Measurements from ENCODE around the gene OSBPL10. TPM values are rescaled to one million over a fixed set of nuclear protein-coding genes. Genes with fewer than 3 reads are reported as not detected.
"Not testable (repeated sequence)": the region's sequence is repeated elsewhere in the genome, so short reads cannot be mapped to it uniquely, and the experiment has no call there.

The OSBPL10 gene
- total and polyA plus RNA-seq, 2 donors (not counting 1 experiment from before 2014, with no cell fraction given): 7.1 to 7.5 TPM

DNA sequence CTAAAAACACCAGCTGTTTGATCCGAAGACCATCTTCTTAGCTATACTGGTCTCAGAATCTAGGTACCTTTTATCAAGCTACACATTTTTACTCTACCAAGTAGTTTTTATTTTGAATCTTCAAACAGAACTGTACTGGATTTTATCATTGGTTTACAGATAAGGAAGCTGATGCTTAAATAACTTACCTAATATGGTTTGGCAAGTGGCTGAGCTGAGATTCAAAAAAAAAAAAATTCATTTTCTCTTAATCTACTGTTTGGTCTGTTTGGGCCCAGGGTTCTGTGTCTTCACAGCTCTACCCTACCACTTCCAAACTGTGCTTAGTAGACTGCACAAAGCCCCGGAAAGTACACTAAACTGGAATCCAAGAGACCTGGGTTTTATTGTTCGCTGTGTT is 36.2 kb upstream of the OSBPL10 start:
- Histone ChIP-seq H3K9ac (ENCODE audit: insufficient read depth, low read length) (no peak overlapping the region), H3K4me3 (replicated peaks in 1 of 4; ENCODE audit: control extremely low read depth in 1 of 4, insufficient read depth in 1 of 4, low read depth in 3 of 4, low read length in 4 of 4) (no peak overlapping the region), H4K20me1 (ENCODE audit: control insufficient read depth, extremely low read depth, insufficient read depth, low read length) (no peaks in the 10 kb centered on the region), H2AFZ (ENCODE audit: low read length) (no peak overlapping the region), H3K9me3 (ENCODE audit: control insufficient read depth, insufficient read depth, low read depth, low read length) (no peaks in the 10 kb centered on the region), H3K36me3 (ENCODE audit: control insufficient read depth, insufficient read depth, low read length) (no peaks in the 10 kb centered on the region), H3K4me1 (ENCODE audit: control insufficient read depth, extremely low read depth, insufficient read depth, low read length) (no peaks in the 10 kb centered on the region), H3K4me2 (ENCODE audit: extremely low read depth, insufficient read depth, low read length) (no peak overlapping the region), H3K27me3 (ENCODE audit: control insufficient read depth, insufficient read depth, low read length) (no peaks in the 10 kb centered on the region), H3K79me2 (ENCODE audit: control insufficient read depth, insufficient read depth, low read length) (no peaks in the 10 kb centered on the region), H3K27ac (ENCODE audit: insufficient read depth, low read length) (no peak overlapping the region)
- TF ChIP-seq EZH2 (IDR thresholded peaks at IDR 0.05; ENCODE audit: low read length, missing control alignments): no peak
- TF ChIP-seq, protein P1, sequence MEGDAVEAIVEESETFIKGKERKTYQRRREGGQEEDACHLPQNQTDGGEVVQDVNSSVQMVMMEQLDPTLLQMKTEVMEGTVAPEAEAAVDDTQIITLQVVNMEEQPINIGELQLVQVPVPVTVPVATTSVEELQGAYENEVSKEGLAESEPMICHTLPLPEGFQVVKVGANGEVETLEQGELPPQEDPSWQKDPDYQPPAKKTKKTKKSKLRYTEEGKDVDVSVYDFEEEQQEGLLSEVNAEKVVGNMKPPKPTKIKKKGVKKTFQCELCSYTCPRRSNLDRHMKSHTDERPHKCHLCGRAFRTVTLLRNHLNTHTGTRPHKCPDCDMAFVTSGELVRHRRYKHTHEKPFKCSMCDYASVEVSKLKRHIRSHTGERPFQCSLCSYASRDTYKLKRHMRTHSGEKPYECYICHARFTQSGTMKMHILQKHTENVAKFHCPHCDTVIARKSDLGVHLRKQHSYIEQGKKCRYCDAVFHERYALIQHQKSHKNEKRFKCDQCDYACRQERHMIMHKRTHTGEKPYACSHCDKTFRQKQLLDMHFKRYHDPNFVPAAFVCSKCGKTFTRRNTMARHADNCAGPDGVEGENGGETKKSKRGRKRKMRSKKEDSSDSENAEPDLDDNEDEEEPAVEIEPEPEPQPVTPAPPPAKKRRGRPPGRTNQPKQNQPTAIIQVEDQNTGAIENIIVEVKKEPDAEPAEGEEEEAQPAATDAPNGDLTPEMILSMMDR (conservative IDR thresholded peaks at IDR 0.05 in 1 of 2, IDR thresholded peaks at IDR 0.05 in 1 of 2; ENCODE audit: low read depth in 1 of 2, low read length in 2 of 2): no peak
- peak in 1 of 2 donors; percentile 10 for DNase-seq (ENCODE audit: low read depth in 2 of 2)

DNA sequence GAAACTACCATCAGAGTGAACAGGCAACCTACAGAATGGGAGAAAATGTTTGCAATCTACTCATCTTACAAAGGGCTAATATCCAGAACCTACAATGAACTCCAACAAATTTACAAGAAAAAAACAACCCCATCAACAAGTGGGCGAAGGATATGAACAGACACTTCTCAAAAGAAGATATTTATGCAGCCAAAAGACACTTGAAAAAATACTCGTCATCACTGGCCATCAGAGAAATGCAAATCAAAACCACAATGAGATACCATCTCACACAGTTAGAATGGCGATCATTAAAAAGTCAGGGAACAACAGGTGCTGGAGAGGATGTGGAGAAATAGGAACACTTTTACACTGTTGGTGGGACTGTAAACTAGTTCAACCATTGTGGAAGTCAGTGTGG is 34.6 kb upstream of the OSBPL10 start:
- not testable (repeated sequence) for H3K27ac ChIP-seq (ENCODE audit: insufficient read depth, low read length); H3K4me3 ChIP-seq (replicated peaks in 1 of 4; ENCODE audit: control extremely low read depth in 1 of 4, insufficient read depth in 1 of 4, low read depth in 3 of 4, low read length in 4 of 4); H3K9me3 ChIP-seq (ENCODE audit: control insufficient read depth, insufficient read depth, low read depth, low read length); H2AFZ ChIP-seq (ENCODE audit: low read length); H3K36me3 ChIP-seq (ENCODE audit: control insufficient read depth, insufficient read depth, low read length); H3K4me2 ChIP-seq (ENCODE audit: extremely low read depth, insufficient read depth, low read length); H4K20me1 ChIP-seq (ENCODE audit: control insufficient read depth, extremely low read depth, insufficient read depth, low read length); DNase-seq (ENCODE audit: low read depth in 2 of 2); H3K27me3 ChIP-seq (ENCODE audit: control insufficient read depth, insufficient read depth, low read length); H3K9ac ChIP-seq (ENCODE audit: insufficient read depth, low read length); H3K4me1 ChIP-seq (ENCODE audit: control insufficient read depth, extremely low read depth, insufficient read depth, low read length); H3K79me2 ChIP-seq (ENCODE audit: control insufficient read depth, insufficient read depth, low read length)

DNA sequence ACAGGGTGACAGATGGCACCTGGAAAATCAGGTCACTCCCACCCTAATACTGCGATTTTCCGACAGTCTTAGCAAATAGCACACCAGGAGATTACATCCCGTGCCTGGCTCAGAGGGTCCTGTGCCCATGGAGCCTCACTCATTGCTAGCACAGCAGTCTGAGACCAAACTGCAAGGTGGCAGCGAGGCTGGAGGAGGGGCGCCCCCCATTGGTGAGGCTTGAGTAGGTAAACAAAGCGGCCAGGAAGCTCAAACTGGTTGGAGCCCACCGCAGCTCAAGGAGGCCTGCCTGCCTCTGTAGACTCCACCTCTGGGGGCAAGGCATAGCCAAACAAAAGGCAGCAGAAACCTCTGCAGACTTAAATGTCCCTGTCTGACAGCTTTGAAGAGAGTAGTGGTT is 29.6 kb upstream of the OSBPL10 start:
- not testable (repeated sequence) for H3K36me3 ChIP-seq (ENCODE audit: control insufficient read depth, insufficient read depth, low read length); H3K27ac ChIP-seq (ENCODE audit: insufficient read depth, low read length); DNase-seq (ENCODE audit: low read depth in 2 of 2); H2AFZ ChIP-seq (ENCODE audit: low read length); H3K27me3 ChIP-seq (ENCODE audit: control insufficient read depth, insufficient read depth, low read length); H3K4me1 ChIP-seq (ENCODE audit: control insufficient read depth, extremely low read depth, insufficient read depth, low read length); H3K9me3 ChIP-seq (ENCODE audit: control insufficient read depth, insufficient read depth, low read depth, low read length); H3K4me3 ChIP-seq (replicated peaks in 1 of 4; ENCODE audit: control extremely low read depth in 1 of 4, insufficient read depth in 1 of 4, low read depth in 3 of 4, low read length in 4 of 4); H3K4me2 ChIP-seq (ENCODE audit: extremely low read depth, insufficient read depth, low read length); H4K20me1 ChIP-seq (ENCODE audit: control insufficient read depth, extremely low read depth, insufficient read depth, low read length); H3K79me2 ChIP-seq (ENCODE audit: control insufficient read depth, insufficient read depth, low read length); H3K9ac ChIP-seq (ENCODE audit: insufficient read depth, low read length)

DNA sequence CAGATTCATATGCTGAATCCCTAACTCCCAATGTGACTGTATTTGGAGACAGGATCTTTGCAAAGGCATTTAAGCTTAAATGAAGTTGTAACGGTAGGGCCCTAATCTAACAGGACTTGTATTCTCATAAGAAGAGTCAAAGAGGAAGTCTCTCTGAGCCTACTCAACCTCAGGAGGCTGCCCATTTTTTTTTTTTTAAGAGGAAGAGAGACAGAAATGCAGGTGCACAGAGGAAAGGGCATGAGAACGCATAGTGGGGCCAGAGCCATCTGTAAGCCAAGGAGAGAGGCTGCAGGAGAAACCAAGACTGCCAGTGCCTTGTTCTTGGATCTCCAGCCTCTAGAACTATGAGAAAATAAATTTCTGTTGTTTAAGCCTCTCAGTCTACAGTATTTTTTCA is 28.9 kb upstream of the OSBPL10 start:
- Histone ChIP-seq H4K20me1 (ENCODE audit: control insufficient read depth, extremely low read depth, insufficient read depth, low read length) (no peaks in the 10 kb centered on the region), H3K9ac (ENCODE audit: insufficient read depth, low read length) (no peak overlapping the region), H3K4me1 (ENCODE audit: control insufficient read depth, extremely low read depth, insufficient read depth, low read length) (no peaks in the 10 kb centered on the region), H3K9me3 (ENCODE audit: control insufficient read depth, insufficient read depth, low read depth, low read length) (no peaks in the 10 kb centered on the region), H3K27ac (ENCODE audit: insufficient read depth, low read length) (no peak overlapping the region), H3K4me2 (ENCODE audit: extremely low read depth, insufficient read depth, low read length) (no peak overlapping the region), H3K4me3 (replicated peaks in 1 of 4; ENCODE audit: control extremely low read depth in 1 of 4, insufficient read depth in 1 of 4, low read depth in 3 of 4, low read length in 4 of 4) (no peak overlapping the region), H3K79me2 (ENCODE audit: control insufficient read depth, insufficient read depth, low read length) (no peaks in the 10 kb centered on the region), H3K27me3 (ENCODE audit: control insufficient read depth, insufficient read depth, low read length) (no peaks in the 10 kb centered on the region), H2AFZ (ENCODE audit: low read length) (no peak overlapping the region), H3K36me3 (ENCODE audit: control insufficient read depth, insufficient read depth, low read length) (no peaks in the 10 kb centered on the region)
- DNase-seq (ENCODE audit: low read depth in 2 of 2): no peak
- TF ChIP-seq, protein P1 (conservative IDR thresholded peaks at IDR 0.05 in 1 of 2, IDR thresholded peaks at IDR 0.05 in 1 of 2; ENCODE audit: low read depth in 1 of 2, low read length in 2 of 2): no peak
- no peak for TF ChIP-seq EZH2 (IDR thresholded peaks at IDR 0.05; ENCODE audit: low read length, missing control alignments)

Data from fibroblast of lung (primary cell).